HG03175 (cell line): ENCODE results near the gene SAMD4A.

Source experiments
- ATAC-seq: cut with Tn5 transposase; IDR thresholded peaks from one replicate; pipeline ENCODE4 v1.9.1; 2021; ENCODE audit warnings: mild to moderate bottlenecking, moderate library complexity; ENCODE audit not compliant: unreplicated experiment

SAMD4A gene

GRCh38 chr14:54698966-54699530, 132.1 kb downstream of the SAMD4A start:
- no peak for ATAC-seq

- ATAC-seq = no peak
These were observed 132.8 kb downstream of the SAMD4A start for GRCh38 chr14:54699735-54700134.

- ATAC-seq = no peak
These were observed 133.8 kb downstream of the SAMD4A start for GRCh38 chr14:54700717-54701116.

- ATAC-seq = no peak
These were observed 135.1 kb downstream of the SAMD4A start for GRCh38 chr14:54702014-54702491.

GRCh38 chr14:54702492-54702891, 135.6 kb downstream of the SAMD4A start:
- ATAC-seq = no peak

- ATAC-seq = no peak
These were observed 136.2 kb downstream of the SAMD4A start for GRCh38 chr14:54703082-54703481.

- no peak for ATAC-seq
These were observed 136.8 kb downstream of the SAMD4A start for GRCh38 chr14:54703724-54704123.

- no peak for ATAC-seq
These were observed 137.8 kb downstream of the SAMD4A start for GRCh38 chr14:54704768-54705167.

- ATAC-seq = no peak
These were observed 139.8 kb downstream of the SAMD4A start for GRCh38 chr14:54706769-54707168.

- no peak for ATAC-seq
These were observed 141.2 kb downstream of the SAMD4A start for GRCh38 chr14:54708161-54708560.

GRCh38 chr14:54708982-54709381, 142.1 kb downstream of the SAMD4A start:
- no peak for ATAC-seq

GRCh38 chr14:54709444-54709843, 142.5 kb downstream of the SAMD4A start:
- ATAC-seq = peak; percentile 91

- ATAC-seq = no peak
These were observed 142.9 kb downstream of the SAMD4A start for GRCh38 chr14:54709867-54710266.

GRCh38 chr14:54711312-54711711, 144.4 kb downstream of the SAMD4A start:
- ATAC-seq = no peak

GRCh38 chr14:54711812-54712464, 145.0 kb downstream of the SAMD4A start:
- no peak for ATAC-seq

- no peak for ATAC-seq
These were observed 145.7 kb downstream of the SAMD4A start for GRCh38 chr14:54712465-54713200.

GRCh38 chr14:54713379-54713778, 146.5 kb downstream of the SAMD4A start:
- no peak for ATAC-seq

GRCh38 chr14:54715239-54715638, 148.3 kb downstream of the SAMD4A start:
- ATAC-seq = no peak

- no peak for ATAC-seq
These were observed 148.9 kb downstream of the SAMD4A start for GRCh38 chr14:54715811-54716210.

- no peak for ATAC-seq
These were observed 149.9 kb downstream of the SAMD4A start for GRCh38 chr14:54716862-54717261.

GRCh38 chr14:54718046-54718445, 151.1 kb downstream of the SAMD4A start:
- no peak for ATAC-seq

GRCh38 chr14:54719406-54719805, 152.5 kb downstream of the SAMD4A start:
- ATAC-seq = no peak
